NCI-H2171 treated with DMSO at 0.1 percent for 48 hours (cell line): Measurements from ENCODE around the gene SLC6A6.

Experiments
- DNase-seq: peaks from one replicate; lab custom pipeline; 2025; lab: John Stamatoyannopoulos, UW

SLC6A6 gene

DNA sequence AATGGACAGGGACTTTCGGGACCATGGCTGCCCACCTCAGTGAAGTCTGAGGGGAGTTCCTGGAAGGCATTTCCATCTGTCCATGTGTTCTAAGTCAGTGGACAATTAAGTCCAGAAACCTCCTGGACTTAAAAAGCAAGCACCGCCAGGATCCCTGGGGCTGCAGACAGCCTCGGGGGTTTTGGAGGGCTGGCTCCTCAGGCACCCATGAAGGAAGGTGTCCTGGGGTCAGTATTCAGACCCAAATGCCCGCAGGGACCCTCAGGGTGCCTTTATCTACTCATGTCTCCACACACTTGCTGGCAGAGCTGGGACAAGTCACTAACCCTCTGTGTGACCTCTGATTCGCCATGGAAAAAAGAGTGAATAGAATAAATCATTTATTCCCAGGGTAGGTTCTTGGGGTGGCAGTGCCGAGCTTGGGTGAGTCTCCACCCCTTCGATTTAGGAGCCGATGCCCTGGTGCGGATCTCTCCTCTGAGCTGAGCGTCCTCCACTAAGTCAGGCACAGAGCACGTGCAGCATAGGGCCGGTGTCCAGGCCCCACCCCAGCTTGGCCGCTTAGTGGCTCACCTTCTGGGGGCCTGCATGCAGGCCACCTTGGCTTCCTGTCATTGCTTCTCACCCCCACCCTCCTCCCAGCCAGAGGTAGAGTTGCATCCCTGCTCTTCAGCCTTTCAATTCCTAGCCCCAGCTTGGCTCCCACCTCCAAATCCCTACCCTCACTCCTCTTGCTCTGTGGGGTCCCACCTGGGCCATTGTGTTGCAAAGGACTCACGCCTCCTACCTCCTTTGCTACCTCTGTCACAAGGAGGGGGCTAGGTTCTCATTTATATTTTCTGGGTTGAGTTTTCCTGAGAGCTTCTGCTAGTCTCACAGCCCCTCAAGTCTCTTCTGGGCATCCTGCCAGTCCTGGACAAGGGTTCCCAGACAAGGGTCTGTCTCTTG is 19.9 kb downstream of the SLC6A6 start:
- no peak for DNase-seq

DNA sequence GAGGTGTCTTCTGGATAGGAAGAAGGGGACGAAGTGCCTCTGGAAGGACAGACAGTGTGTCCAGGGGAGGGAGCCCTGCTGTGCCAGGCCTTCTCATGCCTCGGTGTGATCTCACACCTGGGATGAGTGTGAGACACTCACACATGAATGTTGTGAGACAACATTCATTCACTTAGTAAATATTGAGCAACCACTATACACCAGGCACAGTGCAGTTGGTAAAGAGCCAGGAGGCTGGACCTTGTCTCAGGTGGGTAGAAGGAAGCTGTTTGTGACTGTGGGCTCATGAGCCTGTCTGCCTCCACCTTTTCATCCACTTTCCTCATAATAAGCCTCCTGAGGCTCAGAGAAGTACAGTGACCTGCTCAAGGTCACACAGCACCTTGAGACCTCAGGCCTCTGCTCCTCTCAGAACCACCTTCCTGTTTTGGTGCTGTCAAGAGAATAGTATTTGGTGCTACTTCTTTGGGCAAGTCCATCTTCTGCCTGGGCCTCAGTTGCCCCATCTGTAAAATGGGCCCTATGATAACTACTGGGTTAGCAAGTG is 20.9 kb downstream of the SLC6A6 start:
- no peak for DNase-seq

DNA sequence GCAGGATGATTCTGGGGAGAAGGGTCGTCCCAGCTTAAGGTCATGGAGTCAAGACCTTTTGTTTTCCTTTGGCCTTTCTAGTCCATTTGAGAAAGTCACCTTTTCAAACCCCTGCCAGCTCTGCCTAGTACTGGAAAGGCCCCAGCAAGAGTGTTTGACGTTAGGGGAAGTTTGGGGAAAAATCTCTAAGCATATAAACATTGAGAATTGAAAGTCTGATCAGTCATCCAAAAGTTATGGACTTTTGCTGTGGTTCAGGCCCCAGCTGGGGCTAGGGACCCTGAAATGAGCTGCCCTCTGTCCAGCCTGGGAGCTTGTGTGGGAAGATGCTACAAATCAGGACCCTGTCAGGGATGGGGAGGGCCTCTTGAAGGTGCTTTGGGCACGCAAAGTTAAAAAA is 21.6 kb downstream of the SLC6A6 start:
- DNase-seq: no peak

DNA sequence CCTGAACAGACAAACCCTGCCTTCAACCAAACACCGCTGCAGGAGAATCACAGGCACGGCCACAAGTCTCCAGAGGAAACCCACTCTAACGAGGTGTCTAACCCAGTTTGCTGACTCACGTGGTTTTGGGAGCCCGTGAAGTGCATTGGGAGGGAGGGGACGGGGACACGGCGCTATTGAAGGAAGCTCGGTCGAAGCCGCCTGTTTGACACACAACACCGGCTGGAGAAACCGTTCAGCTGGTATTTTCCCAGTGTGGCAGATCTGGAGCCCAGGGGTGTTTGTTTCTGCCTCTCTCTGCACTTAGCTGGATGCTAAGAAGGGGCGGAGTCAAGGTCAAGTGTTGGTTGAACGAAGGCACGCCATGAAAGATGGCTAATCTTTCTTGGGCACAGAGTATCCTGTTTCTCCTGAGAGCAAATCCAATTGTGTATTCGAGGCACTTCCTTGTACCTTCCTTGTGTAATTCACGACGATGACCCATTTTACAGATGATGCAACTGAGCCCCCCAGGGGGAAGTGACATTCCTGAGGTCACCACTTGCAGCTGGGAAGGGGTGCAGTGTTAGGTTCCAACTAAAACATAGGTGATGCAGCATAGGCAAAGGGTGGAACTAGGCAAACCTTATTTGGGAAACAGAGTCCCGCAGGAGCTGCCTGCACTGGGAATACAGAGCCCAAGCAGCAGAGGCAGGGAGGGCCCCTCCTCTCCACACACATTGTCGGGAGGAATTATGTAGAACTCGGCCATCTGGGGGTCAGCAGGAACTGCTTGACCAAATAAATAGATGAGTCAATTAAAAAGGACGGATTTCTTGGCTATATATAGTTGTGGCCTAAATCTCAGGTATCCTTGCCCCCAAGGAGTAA is 22.5 kb downstream of the SLC6A6 start:
- DNase-seq: no peak

DNA sequence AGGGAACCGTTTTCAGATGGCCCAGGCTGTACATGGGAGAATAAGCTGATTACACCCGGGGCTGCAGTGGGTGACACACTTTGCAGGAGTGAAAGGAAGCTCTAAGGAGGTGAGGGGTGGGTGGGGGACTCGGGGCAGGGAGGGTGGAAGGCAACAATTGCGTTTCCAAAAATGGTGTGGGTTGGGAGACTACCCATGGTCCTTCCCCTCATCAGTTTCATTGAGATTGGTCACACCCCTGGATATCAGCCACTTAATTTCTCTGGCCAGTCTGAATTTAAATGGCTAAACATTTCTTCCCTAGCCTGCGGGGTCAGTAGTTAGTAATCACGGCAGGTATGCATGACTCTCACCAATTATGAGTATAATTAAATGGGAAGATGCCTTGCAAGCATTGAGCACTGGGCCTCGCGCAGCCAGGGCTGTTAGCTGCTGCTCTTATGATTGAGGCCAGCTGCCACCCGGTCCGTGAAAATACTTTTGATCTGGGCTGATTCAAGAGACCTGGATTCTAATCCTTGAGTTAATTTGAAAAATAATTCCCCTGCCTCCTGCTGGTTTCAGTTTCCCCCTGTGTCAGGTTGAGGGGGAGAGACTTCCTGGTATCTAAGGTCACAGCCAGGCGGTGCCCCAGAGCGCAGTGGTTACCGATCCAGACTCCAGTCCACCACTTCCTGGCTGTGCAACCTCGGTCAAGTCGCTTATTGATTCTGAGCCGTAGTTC is 23.3 kb downstream of the SLC6A6 start:
- DNase-seq: no peak

DNA sequence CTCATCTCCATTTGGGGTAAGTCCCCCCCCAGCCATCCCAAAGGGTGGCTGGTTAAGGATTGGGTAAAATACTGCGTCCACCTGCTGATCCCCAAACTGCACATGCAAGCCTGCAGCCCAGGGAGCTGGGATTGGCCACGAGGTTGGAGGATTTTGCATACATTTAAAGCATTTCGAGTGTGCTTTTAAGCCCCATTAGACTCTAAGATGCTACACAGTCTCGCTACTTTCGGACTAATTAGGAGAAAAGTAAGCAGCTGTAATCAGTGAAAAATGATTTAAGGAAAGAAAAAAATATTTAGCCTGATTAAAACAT is 23.9 kb downstream of the SLC6A6 start:
- DNase-seq: no peak

DNA sequence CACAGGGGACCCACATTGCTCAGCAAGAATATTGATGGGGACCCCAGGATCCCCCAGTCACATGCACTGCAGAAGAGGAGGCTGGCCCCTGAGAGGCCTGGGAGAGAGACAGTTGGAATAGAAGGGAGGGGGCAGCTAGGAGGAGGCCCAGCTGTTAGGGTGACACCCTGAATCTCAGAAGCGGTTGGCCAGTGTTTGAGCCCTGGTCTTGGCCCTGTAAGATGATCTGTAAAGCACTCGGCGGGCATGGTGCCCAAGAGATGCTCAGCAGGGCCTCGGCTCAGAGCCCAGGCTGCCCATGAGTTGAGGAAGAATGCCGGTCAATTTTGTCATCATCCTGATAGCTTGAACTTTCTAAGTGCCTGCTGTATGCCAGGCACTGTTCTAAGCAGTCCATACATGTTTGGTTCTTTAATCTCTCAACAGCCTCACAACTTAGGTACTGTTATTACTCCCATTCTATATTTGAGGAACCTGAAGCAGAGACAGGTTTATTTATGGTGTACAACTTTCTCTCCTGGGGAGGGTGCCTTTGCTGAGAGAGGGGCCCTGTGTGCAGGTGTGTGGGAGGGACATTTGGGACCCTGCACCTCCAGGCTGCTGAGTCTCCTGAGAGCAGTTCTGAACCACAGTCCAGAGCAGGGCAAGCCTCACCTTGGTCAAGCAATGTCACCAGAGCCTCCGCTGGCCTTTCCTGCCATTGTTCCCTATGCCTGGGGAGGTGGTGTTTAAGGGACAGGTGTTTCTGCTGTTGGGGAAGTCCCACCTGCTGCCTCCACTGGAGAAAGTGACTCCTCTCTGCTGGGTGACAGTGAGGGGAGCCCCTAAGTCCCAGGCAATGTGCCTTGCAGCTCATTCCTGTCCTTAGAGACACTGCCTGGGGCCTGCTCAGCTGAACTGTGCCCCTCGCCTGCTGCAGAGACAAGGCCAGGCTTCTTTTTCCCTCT is 26.0 kb downstream of the SLC6A6 start:
- no peak for DNase-seq

DNA sequence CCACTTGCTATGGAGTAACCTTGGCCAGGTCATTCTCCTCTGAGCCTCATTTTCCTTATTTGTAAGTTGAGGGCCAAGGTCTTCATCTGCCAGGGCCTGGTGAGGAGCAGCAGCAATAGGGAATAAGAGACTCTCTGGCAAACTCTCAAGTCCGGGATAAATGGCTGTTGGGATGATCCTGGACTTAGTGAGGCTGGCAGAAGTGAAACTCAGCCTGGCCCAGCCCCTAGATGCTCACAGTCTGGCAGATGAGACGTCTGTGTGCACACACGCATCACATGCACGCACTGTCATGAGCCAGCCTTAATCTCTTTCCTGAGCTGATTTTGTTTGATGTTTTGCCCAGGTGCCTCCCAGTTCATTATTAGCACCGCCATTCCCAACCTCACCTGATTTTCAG is 26.8 kb downstream of the SLC6A6 start:
- DNase-seq: no peak

DNA sequence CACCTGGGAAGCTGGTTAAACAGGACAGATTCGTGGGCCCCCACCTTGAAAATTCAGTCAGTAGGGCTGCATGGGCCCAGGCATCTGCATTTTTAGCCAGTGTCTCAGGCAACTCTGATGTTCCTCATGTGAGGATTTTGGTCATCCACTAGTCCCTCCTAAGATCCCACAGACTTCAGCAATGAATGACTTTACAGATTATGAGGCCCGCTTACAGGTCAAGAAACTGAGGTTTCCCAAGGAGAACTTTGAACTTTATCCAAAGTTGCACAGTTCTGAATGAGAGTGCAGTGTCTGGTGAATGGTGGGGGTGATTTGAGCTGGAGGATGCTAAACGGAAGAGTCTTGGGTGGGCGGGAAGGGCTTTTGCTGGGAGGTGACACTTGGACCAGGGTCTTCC is 27.2 kb downstream of the SLC6A6 start:
- no peak for DNase-seq

DNA sequence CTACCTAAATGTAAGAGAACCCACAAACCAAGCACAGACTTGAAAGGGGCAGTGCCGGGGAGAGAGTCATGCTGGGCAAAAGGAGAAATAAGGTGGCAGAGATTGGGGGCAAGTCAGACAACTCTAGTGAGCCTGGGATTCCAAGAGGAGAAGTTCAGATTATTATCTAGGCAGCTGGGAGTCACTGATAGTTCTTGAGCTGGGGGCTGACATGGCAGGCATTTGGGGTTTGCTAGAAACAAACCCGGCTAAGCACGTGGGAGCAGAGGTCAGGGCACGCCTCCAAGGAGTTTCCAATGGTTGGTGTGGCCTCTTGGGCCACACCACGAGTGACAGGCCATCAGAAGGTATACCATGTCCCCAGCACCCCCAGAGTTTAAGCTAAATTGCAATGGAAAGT is 27.6 kb downstream of the SLC6A6 start:
- no peak for DNase-seq

DNA sequence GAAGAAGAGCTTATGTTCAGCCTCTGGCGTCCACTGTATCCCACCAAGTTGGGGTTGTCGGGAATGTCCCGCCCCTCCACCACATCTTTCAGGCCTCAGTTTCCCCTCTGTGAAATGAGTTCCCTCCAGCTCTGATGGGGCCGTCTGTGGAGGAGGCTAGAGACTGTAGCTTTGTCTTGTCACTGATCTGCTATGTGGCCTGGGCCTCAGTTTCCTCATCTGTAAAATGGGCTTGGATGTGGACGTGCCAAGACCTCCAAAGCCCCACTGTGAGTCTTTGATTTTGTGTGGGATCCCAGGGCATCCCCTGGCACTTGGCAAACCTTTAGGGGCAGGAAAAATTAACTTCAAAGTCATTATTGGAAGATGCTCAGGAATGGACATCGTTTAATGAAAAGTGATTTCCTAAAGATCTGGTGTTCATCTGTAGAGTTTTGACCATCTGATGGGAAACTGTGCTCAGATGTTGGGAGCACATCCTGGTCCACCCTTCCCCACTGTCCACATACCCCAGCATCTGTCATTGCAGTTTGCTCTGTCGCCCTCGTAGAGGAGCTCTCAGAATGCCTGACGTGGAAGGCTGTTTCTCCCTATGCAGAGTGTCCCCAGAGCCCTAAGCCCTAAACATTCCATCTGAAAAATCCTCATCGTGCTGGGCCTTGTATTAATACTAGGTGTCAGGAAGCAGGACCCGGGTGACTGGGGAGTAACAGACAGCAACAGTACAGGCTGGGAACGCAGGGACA is 28.5 kb downstream of the SLC6A6 start:
- DNase-seq: no peak

DNA sequence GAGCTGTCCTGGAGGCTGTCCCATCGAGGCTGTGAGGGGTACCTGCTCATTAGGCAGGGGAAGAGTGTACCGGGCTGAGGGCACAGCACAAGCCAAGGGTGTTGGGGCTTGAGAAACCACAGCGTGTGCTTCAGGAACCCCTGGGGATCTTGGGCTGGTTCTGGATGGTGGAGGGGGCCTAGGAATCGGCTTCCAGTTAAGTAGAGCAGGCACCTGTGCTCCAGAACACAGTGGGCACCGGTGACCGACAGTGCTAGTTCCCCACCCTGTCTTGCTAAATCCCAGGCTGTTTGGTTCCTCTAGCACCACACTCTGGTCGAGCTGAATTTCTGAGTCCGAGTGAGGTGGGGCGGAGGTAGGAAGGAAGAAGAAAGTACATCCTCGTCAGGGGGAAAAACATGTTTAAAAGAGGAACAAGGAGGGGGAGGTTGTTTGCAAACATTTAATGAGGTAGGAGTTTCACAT is 29.1 kb downstream of the SLC6A6 start:
- DNase-seq: no peak

DNA sequence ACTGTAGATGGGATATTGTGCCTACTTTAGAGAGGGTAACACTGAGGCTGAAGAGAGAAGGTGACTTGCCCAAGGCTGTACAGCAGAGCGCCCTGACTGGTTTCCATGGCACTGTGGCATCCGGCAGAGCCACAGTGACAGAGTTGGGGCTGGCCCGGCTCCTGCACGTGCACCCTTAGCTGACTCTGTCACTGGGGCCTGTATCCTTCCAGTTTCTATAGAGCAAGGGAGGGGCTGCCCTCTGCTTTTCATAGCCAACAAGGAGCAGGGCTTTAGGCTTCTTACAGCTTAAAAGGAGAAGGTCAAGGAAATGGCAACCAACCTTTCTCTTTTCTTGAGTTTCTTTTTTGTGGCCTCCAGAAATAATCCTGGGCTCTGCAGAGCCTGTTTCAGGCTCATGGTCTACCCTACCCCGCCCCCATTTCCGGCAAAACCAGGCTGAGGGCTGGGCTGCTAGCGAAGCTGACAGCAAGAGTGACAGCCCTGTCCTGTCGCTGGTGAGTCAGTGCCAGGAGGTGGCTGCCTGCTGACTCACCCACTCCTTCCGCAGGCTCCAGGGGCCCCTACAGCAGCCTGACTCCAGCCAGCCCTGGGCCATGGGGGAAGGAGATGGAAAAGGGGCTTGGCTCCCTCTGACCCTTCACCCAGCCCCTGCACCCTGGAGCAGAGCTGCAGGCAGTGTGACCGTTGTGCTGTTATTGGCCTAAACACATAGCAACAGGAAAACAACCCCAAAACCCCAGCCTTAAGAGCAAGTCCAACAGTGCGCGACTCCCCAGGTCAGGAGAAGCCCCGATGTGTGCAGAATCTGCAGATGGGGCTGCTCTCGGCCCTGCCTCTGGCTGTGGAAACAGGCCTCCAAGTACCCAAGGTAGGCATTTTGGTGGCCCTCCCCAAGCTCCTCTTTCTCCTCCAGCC is 29.8 kb downstream of the SLC6A6 start:
- DNase-seq: no peak

DNA sequence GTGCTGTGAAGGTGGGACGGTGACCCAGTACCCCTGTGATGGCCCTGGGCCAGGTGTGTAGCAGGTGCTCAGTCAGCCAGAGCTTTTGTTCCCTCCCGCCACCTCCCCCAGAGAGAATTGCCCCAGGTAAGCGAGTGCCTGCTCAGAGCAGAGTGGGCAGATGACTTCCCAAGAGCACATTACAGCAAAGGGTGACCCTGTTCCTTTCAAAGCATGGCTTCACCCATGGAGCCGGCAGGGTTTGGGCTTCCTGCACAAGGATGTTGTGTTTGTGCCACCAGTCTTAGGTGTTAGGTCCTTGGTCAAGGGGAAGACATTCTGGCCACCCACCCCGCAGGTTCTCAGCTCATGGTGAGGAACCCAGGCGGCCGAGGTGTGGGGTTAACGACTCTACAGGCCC is 30.7 kb downstream of the SLC6A6 start:
- no peak for DNase-seq

DNA sequence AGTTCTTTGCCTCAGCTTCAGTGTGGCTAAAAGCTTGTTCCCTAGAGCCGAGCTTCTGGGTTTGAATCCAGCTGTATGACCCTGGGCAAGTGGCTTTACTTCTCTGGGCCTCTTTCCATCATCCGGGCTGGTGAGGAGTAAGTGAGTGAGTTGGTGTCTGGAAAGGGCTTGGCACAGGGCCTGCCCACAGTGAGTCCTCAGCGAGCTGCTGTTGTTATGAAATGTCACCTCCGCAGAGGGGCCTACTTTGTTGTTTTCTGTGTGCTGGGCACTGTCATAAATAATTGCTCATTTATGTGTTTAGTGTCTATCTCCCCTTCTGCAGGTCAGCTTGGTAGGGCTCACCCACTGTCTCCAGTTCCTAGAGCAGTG is 31.7 kb downstream of the SLC6A6 start:
- DNase-seq: no peak

DNA sequence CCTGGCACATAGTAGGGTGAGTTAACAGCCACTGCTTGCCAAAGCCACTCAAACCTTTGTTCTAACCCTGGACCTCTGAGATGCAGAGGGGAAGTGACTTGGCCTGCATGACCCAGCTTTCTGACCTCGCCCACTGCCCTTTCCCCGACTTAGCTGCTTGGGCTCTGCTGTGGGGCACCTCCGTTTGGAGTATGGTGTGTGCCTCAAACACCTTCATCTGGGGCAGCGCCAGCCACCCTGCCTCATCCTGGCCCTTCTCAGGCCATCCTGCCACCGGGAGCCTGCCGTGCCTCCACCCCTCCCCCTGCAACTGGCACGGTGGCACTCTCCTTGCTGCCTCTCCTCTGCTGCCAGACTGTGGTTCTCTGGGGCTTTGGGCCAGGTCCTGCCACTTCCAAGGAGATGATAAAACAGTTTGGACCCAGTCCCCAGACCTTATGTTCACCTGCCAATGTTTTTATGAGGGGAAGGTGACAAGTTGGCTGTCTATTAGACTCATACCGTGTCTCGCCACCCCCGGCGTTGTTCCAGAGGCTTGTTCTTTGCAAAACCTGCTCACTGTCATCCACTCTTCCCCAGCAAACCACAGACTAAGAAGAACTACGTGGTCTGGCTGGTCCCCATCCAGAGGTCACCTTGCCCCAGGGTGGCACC is 32.2 kb downstream of the SLC6A6 start:
- DNase-seq: no peak

DNA sequence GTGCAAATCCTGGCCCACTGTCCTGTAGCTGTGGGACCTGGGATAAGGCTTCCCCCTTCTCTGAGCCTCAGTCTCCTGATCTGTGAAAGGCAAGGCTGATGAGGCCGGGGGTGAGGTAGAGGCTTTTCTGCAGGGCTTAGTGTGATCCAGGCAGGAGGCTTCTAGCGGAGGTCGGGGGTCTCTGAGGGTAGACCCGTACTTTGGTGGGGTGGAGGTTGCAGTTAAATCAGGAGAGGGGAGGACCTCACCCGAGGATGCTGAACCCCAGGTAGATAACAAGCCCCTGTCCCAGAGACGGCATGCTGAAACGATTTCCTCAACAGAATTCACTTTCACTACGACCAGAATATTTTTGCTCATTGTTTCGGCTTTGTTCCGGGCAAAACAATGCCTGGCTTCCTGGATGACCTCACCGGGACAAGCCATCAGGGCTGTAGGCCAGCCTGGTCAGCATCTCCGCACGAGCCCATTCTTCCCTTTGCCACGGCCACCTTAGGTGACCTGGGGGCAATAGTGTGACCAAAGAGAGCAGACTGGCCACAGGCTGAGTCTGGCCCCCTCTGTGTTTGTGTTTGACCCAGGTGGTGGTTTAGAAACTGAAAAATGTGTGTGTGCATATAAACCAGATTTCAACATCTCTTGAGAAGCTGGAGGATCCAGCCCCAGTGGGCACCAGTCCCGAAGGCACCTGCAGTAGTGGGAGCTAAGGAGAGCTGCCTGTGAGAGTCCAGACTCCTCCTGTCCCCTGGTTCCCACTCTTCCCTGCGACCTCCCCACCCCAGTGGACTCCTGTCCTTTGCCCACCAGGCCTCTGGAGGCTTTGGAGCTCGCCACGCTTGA is 33.0 kb downstream of the SLC6A6 start:
- no peak for DNase-seq

DNA sequence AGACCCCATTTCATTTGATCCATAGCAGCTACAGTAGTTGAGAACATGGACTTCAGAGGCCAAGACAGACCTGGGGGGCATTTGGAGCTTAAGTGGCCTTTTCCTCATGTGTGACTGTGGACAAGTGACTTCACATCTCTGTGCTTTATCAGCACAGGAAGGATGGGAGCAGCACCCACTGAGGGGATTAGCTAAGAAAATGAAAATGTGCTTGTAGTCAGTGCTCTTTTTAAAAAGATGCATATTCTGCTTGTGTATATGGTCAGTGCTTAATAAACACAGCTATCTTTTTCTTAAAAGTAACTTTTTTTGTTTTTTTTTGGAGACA is 34.5 kb downstream of the SLC6A6 start:
- DNase-seq: no peak
